Choroid plexus epithelial cell (primary cell): ENCODE data around the gene BCAR3.
"Not testable (repeated sequence)": the region's sequence is repeated elsewhere in the genome, so short reads cannot be mapped to it uniquely, and the experiment has no call there.

Experiments
- DNase-seq: peaks from one replicate; pipeline ENCODE4 v3.0.0-alpha.2; 2010; ENCODE audit warnings: low read depth
- H3K4me3 ChIP-seq: 2 replicates; pipeline ENCODE4 v1.5.1; 2011; ENCODE audit warnings: low read depth, mild to moderate bottlenecking, control low read depth, low read length, moderate library complexity
- CTCF ChIP-seq: conservative IDR thresholded peaks from 2 replicates; pipeline ENCODE4 v1.5.1; 2011; ENCODE audit warnings: low read depth, mild to moderate bottlenecking, control low read depth, inconsistent platforms, low read length, moderate library complexity

The BCAR3 gene

GRCh38 chr1:93663208-93663614 lies 18.4 kb downstream of the BCAR3 start:
- no peak for DNase-seq
- TF ChIP-seq CTCF: no peak
- H3K4me3 ChIP-seq: no peak overlapping the region

GRCh38 chr1:93662481-93663207 lies 19.0 kb downstream of the BCAR3 start:
- peak; percentile 56 for DNase-seq
- no peak overlapping the region for H3K4me3 ChIP-seq
- TF ChIP-seq CTCF: no peak

- peak overlapping the region; percentile 21 for H3K4me3 ChIP-seq
- peak; percentile 88 for DNase-seq
- TF ChIP-seq CTCF: no peak
These were observed 19.7 kb downstream of the BCAR3 start for GRCh38 chr1:93661829-93662474.

- not testable (repeated sequence) for DNase-seq, H3K4me3 ChIP-seq
These were observed 20.3 kb downstream of the BCAR3 start for GRCh38 chr1:93661341-93661740.

GRCh38 chr1:93659822-93660503 lies 21.7 kb downstream of the BCAR3 start:
- H3K4me3 ChIP-seq: no peak overlapping the region
- peak; percentile 67 for DNase-seq
- no peak for TF ChIP-seq CTCF

- no peak for DNase-seq
- H3K4me3 ChIP-seq: no peak overlapping the region
- no peak for TF ChIP-seq CTCF
These were observed 23.4 kb downstream of the BCAR3 start for GRCh38 chr1:93658188-93658587.

- DNase-seq: no peak
- no peak for TF ChIP-seq CTCF
- no peak overlapping the region for H3K4me3 ChIP-seq
These were observed 25.1 kb downstream of the BCAR3 start for GRCh38 chr1:93656491-93656890.
